NCI-H345 treated with DMSO at 0.1 percent for 48 hours (cell line): ENCODE measurements around the gene OR10G8.

Experiments used
- DNase-seq: peaks from one replicate; lab custom pipeline; 2025; ENCODE audit not compliant: unreplicated experiment; lab: John Stamatoyannopoulos, UW

Gene OR10G8

DNA sequence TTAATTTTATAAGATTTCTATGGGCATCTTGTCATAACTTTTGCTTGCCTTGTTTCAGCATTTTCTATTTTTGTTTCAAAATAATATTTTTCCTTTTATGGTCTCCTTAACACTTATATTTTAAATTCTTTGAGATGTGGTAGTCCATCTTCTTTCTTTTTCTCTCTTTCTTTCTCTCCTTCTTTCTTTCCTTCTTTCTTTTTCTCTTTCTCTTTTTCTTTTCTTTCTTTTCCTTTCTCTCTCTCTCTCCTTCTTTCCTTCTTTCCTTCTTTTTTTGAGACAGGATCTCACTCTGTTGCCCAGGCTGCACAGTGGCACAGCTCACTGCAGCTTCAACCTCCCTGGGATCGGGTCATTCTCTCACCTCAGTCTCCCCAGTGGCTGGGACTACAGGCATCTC, 50.7 kb downstream of the OR10G8 start:
- no peak for DNase-seq

DNA sequence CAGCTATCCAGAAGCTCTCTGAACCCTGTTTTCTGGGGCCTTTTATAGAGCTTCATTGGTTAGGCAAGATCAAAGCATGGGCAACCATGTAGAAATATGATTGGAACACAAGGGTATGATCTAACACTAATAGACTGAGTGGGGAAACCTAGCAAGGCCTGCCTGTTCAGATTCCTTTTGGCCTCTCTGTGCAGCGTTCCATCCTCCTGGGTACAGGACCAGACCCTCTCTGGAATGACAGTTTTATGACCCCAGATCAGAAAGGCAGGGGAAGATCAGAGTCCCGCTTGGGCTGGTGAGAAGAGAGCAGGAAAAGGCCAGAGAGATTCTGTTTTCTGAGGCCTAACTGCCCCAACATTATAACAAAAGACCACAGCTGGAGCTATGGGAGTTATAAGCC, 52.0 kb downstream of the OR10G8 start:
- no peak for DNase-seq

DNA sequence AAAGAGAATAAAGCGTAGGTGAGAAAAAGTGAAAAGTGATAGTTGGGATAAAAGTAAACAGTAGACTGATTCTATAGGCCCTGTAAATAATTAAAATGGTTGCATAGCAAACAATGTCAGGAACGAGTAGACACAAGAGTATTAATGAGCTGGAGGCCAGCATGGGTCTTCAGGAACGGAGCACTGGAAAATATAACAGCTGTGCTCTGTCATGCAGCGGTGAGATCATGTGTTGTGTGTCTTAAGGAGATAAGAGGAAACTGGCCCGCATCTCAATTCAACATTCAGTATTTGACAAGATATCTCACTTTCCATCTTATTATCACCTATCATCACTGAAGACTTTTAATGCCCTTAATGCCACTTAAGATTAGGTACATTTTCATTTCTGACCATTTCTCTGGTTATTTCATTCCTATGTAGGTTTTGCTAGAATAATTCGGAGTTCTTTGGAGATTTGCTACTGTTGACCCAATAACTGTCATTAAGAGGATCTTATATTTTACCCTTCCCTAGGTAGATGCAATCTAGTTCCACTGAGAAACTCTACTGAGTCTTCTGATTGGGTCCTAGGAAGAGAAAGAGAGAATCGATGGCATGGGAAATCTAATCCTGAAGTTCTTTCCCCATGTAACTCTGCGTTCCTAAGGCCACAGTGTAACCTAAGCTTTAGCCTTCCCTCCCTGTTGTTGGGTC, 53.2 kb downstream of the OR10G8 start:
- DNase-seq = no peak
